ENCODE results near the gene WSB2. TPM values are rescaled to one million over a fixed set of nuclear protein-coding genes. Genes with fewer than 3 reads are reported as not detected.

The WSB2 gene
- total and polyA plus RNA-seq, 4 donors: 20.4 to 41.7 (median 28.3) TPM

- no peak for DNase-seq (ENCODE audit: low spot score)
- no peaks in the 10 kb centered on the region for H3K27me3 ChIP-seq (ENCODE audit: control insufficient read depth in 4 of 4, insufficient read depth in 4 of 4, low read length in 3 of 4)
- H3K27ac ChIP-seq (ENCODE audit: low read depth in 1 of 2, low read length in 2 of 2): peak overlapping the region; percentile 67 to 72
- peaks cover 6 to 21% (median 14%) of the 10 kb centered on the region in 4 donors for H3K4me1 ChIP-seq (ENCODE audit: control insufficient read depth in 4 of 4, insufficient read depth in 4 of 4, low read length in 3 of 4)
- H3K36me3 ChIP-seq (ENCODE audit: control insufficient read depth in 4 of 4, insufficient read depth in 3 of 4, low read depth in 1 of 4, low read length in 3 of 4): peaks cover 2 to 21% (median 13%) of the 10 kb centered on the region in 4 donors
- no peaks in the 10 kb centered on the region for H3K9me3 ChIP-seq (ENCODE audit: control insufficient read depth in 4 of 4, low read length in 3 of 4)
- TF ChIP-seq EGR1 (IDR thresholded peaks at IDR 0.05; ENCODE audit: low read depth in 2 of 2): no peak
- peak; percentile 63 for TF ChIP-seq HNF4G (IDR thresholded peaks at IDR 0.05)
- TF ChIP-seq FOXA1 (IDR thresholded peaks at IDR 0.05): no peak
- TF ChIP-seq YY1 (IDR thresholded peaks at IDR 0.05): no peak
- no peak for TF ChIP-seq NR2F2 (IDR thresholded peaks at IDR 0.05)
- TF ChIP-seq, protein P1, sequence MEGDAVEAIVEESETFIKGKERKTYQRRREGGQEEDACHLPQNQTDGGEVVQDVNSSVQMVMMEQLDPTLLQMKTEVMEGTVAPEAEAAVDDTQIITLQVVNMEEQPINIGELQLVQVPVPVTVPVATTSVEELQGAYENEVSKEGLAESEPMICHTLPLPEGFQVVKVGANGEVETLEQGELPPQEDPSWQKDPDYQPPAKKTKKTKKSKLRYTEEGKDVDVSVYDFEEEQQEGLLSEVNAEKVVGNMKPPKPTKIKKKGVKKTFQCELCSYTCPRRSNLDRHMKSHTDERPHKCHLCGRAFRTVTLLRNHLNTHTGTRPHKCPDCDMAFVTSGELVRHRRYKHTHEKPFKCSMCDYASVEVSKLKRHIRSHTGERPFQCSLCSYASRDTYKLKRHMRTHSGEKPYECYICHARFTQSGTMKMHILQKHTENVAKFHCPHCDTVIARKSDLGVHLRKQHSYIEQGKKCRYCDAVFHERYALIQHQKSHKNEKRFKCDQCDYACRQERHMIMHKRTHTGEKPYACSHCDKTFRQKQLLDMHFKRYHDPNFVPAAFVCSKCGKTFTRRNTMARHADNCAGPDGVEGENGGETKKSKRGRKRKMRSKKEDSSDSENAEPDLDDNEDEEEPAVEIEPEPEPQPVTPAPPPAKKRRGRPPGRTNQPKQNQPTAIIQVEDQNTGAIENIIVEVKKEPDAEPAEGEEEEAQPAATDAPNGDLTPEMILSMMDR (IDR thresholded peaks at IDR 0.05; ENCODE audit: low read depth, low read length, missing input control): no peak
- peak in 1 of 2 donors; percentile 50 for TF ChIP-seq JUND (IDR thresholded peaks at IDR 0.05)
- TF ChIP-seq, protein P2, sequence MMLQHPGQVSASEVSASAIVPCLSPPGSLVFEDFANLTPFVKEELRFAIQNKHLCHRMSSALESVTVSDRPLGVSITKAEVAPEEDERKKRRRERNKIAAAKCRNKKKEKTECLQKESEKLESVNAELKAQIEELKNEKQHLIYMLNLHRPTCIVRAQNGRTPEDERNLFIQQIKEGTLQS (IDR thresholded peaks at IDR 0.05): no peak
- TF ChIP-seq ZBTB33 (IDR thresholded peaks at IDR 0.05): no peak
- no peak for TF ChIP-seq RAD21 (IDR thresholded peaks at IDR 0.05)
- TF ChIP-seq REST (IDR thresholded peaks at IDR 0.05): peak; percentile 62
- TF ChIP-seq HNF4A (conservative IDR thresholded peaks at IDR 0.05): peak; percentile 92
- no peak for TF ChIP-seq GABPA (IDR thresholded peaks at IDR 0.05 in 1 of 2, conservative IDR thresholded peaks at IDR 0.05 in 1 of 2)
- no peak for TF ChIP-seq MAX (IDR thresholded peaks at IDR 0.05)
- no peak for TF ChIP-seq TAF1 (conservative IDR thresholded peaks at IDR 0.05)
- TF ChIP-seq FOXA2 (IDR thresholded peaks at IDR 0.05): no peak
- peak; percentile 36 for TF ChIP-seq SP1 (IDR thresholded peaks at IDR 0.05)
- peak; percentile 68 to 89 for TF ChIP-seq RXRA (IDR thresholded peaks at IDR 0.05)
- peak overlapping the region in 2 of 3 donors; percentile 31 to 91 for H3K4me3 ChIP-seq (ENCODE audit: low read depth in 1 of 3, low read length in 3 of 3)
- H3K9ac ChIP-seq (ENCODE audit: low read depth in 1 of 2, low read length in 2 of 2): peak overlapping the region in 1 of 2 donors; percentile 49
- 12% methylated on average over 9 of the region's 9 CpGs for WGBS
These were observed 45.0 kb downstream of the WSB2 start for GRCh38 chr12:118015944-118016343.

Measured in liver (tissue), 9 donors.